Activated CD4-positive, alpha-beta T cell treated with anti-CD3 and anti-CD28 coated beads, Interleukin-2, amount 10 ng/mL, durations not matched to agents 7 days and 5 days (primary cell): ENCODE results near the gene PDXK. TPM values are rescaled to one million over a fixed set of nuclear protein-coding genes. Genes with fewer than 3 reads are reported as not detected.

Source experiments
- CTCF ChIA-PET: fragments of 350-600 bp; sonication (Branson Sonifier 250); formaldehyde crosslinking; loops from one replicate; lab custom pipeline; 2021; ENCODE audit warnings: antibody characterized with exemption; lab: Charles Lee
- POLR2A ChIA-PET: fragments of 350-600 bp; sonication (Branson Sonifier 250); formaldehyde crosslinking; loops from one replicate; lab custom pipeline; 2021; ENCODE audit warnings: antibody characterized with exemption; lab: Charles Lee
- DNase-seq: peaks from one replicate; pipeline ENCODE4 v3.0.0-alpha.2; 2020
- H3K27ac Mint-ChIP-seq: one replicate; pipeline ENCODE4 v1.8.0; 2021; ENCODE audit warnings: mild to moderate bottlenecking, moderate library complexity, mixed read lengths
- H3K27me3 Mint-ChIP-seq: one replicate; pipeline ENCODE4 v1.8.0; 2021; ENCODE audit warnings: mixed read lengths
- H3K36me3 Mint-ChIP-seq: one replicate; pipeline ENCODE4 v1.8.0; 2021; ENCODE audit warnings: low read depth, mixed read lengths
- H3K4me1 Mint-ChIP-seq: one replicate; pipeline ENCODE4 v1.8.0; 2021; ENCODE audit warnings: mixed read lengths
- H3K4me3 Mint-ChIP-seq: one replicate; pipeline ENCODE4 v1.8.0; 2021; ENCODE audit warnings: mild to moderate bottlenecking, moderate library complexity, mixed read lengths
- H3K9me3 Mint-ChIP-seq: one replicate; pipeline ENCODE4 v1.8.0; 2021; ENCODE audit warnings: mixed read lengths
- total RNA-seq, 2 experiments: library from RNA; stranded (reverse); gene quantifications; one replicate each; pipeline ENCODE4 v1.2.3, GENCODE V29; 2021

The PDXK gene
- total RNA-seq, 2 experiments from 2014 or later, result 74.0 to 81.4 TPM

GRCh38 chr21:43731891-43732711, 13.2 kb downstream of the PDXK start:
- H3K4me1 Mint-ChIP-seq, result peaks cover 72% of the 10 kb centered on the region
- no peak for DNase-seq
- H3K36me3 Mint-ChIP-seq, result peaks cover 3% of the 10 kb centered on the region
- no peaks in the 10 kb centered on the region for H3K27me3 Mint-ChIP-seq
- CTCF ChIA-PET, result interaction anchor here (0.8 kb wide), 1 partner anchor 261 kb away, joined by 3 read pairs; no protein-coding TSS in a partner anchor
- H3K4me3 Mint-ChIP-seq, result no peak overlapping the region
- peak overlapping the region; percentile 11 for H3K27ac Mint-ChIP-seq
- POLR2A ChIA-PET, result no interaction called here
- no peaks in the 10 kb centered on the region for H3K9me3 Mint-ChIP-seq

- H3K4me1 Mint-ChIP-seq, result peaks cover 63% of the 10 kb centered on the region
- ChIA-PET POLR2A (no interaction called here), CTCF (interaction anchor here (1.0 kb wide), 1 partner anchor 20 kb away, joined by 4 read pairs; no protein-coding TSS in a partner anchor)
Observed at GRCh38 chr21:43733060-43733459, 14.1 kb downstream of the PDXK start.

GRCh38 chr21:43733529-43734071, 14.7 kb downstream of the PDXK start:
- H3K27ac Mint-ChIP-seq, result peak overlapping the region; percentile 81
- H3K4me1 Mint-ChIP-seq, result peaks cover 57% of the 10 kb centered on the region
- H3K36me3 Mint-ChIP-seq, result peaks cover 3% of the 10 kb centered on the region
- no peak for DNase-seq
- CTCF ChIA-PET, result interaction anchor here (1.0 kb wide), 1 partner anchor 20 kb away, joined by 4 read pairs; no protein-coding TSS in a partner anchor
- no peaks in the 10 kb centered on the region for H3K27me3 Mint-ChIP-seq
- peak overlapping the region; percentile 23 for H3K4me3 Mint-ChIP-seq
- POLR2A ChIA-PET, result no interaction called here
- H3K9me3 Mint-ChIP-seq, result no peaks in the 10 kb centered on the region

More at GRCh38 chr21:43733060-43733459, 14.1 kb downstream of the PDXK start:
- Mint-ChIP-seq H3K4me3 (peak overlapping the region; percentile 20), H3K27ac (peak overlapping the region; percentile 72), H3K27me3 (no peaks in the 10 kb centered on the region), H3K9me3 (no peaks in the 10 kb centered on the region), H3K36me3 (peaks cover 3% of the 10 kb centered on the region)
- no peak for DNase-seq

GRCh38 chr21:43734131-43734927, 15.4 kb downstream of the PDXK start:
- peak overlapping the region; percentile 46 for H3K27ac Mint-ChIP-seq
- no peak for DNase-seq

GRCh38 chr21:43734928-43735229, 15.9 kb downstream of the PDXK start:
- ChIA-PET CTCF (interaction anchor here (1.4 kb wide), 1 partner anchor 13 kb away, joined by 3 read pairs; no protein-coding TSS in a partner anchor), POLR2A (no interaction called here)
- Mint-ChIP-seq H3K27me3 (no peaks in the 10 kb centered on the region), H3K9me3 (no peaks in the 10 kb centered on the region), H3K27ac (no peak overlapping the region), H3K4me1 (peaks cover 46% of the 10 kb centered on the region), H3K36me3 (peaks cover 3% of the 10 kb centered on the region), H3K4me3 (no peak overlapping the region)
- no peak for DNase-seq

More at GRCh38 chr21:43734131-43734927, 15.4 kb downstream of the PDXK start:
- POLR2A ChIA-PET, result no interaction called here
- peaks cover 3% of the 10 kb centered on the region for H3K36me3 Mint-ChIP-seq
- H3K4me3 Mint-ChIP-seq, result peak overlapping the region; percentile 23
- H3K9me3 Mint-ChIP-seq, result no peaks in the 10 kb centered on the region
- no peaks in the 10 kb centered on the region for H3K27me3 Mint-ChIP-seq
- peaks cover 52% of the 10 kb centered on the region for H3K4me1 Mint-ChIP-seq
- CTCF ChIA-PET, result interaction anchor here (1.4 kb wide), 1 partner anchor 12 kb away, joined by 3 read pairs; no protein-coding TSS in a partner anchor

DNA sequence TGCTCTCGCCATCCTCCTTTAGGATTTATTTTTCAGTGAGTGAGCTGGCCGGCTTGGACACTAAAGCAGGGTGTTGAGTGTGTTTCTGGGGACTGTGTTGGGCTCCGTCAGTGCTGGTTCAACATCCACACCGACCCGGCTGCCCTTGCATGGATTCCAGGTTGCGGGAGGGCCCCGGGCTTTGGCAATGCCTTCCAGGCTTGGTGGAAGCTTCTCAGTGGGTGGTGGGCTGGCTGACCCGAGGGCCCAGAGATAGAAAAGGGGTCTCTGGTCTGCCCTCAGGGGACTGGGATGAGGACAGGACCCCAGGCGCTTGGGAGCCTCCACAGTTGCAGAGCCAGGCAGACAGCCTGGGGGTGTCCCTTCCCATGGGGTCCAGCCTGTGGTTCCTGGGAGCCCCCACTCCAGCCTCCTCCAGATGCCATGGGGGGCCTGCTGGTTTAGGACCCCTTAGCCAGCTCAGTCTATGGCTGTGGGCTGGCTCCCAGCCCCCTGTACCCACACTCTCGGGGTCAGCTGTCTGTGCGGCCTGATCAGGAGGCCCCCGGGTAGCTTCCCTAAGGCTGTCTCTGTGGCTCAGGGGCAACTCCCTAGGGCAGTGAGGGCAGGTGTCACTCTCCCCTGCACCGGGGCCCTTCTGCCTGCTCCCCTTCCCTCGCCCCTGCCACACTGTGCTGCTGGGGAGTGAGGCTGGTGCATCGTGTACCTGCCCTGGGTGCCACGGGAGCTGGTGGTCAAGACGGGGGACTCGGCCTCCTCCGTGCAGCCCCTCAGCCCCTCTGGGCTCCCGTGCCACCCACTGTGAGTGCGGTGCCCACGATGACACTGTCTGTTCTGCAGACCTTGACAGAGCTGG, 16.5 kb downstream of the PDXK start:
- Mint-ChIP-seq H3K4me3 (no peak overlapping the region), H3K27ac (no peak overlapping the region), H3K36me3 (peaks cover 3% of the 10 kb centered on the region), H3K9me3 (no peaks in the 10 kb centered on the region), H3K4me1 (peaks cover 45% of the 10 kb centered on the region), H3K27me3 (no peaks in the 10 kb centered on the region)
- CTCF ChIA-PET, result interaction anchor here (1.4 kb wide), 1 partner anchor 13 kb away, joined by 3 read pairs; no protein-coding TSS in a partner anchor
- POLR2A ChIA-PET, result no interaction called here
- DNase-seq, result no peak

DNA sequence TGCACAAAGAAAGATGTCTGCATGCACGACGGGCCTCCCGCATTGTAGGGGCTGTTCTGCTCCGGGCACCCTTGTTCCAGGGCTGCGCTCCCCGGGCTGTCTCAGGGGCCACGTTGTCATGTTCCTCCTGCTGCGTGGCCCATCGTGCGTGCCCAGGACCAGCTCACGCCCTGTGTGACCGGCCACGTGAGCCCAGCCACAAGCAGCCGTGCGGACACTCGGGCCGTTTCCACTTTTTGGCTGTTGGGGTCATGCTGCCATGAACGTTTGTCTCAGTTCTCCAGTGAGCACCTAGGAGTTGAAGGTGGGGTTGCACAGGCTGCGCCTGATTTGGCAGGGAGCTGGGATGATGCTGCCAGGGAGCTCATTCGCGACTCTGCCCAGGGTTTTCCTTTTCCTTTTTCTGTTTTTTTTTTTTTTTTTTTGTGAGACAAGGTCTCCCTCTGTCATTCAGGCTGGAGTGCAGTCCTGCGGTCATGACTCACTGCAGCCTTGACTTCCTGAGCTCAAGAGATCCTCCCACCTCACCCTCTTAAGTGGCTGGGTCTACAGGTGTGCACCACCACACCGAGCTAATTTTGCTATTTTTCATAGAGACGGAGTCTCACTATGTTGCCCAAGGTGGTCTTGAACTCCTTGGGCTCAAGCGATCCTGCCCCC, 17.4 kb downstream of the PDXK start:
- Mint-ChIP-seq H3K27ac (no peak overlapping the region), H3K4me3 (no peak overlapping the region), H3K27me3 (no peaks in the 10 kb centered on the region), H3K9me3 (no peaks in the 10 kb centered on the region), H3K36me3 (peaks cover 3% of the 10 kb centered on the region), H3K4me1 (peaks cover 46% of the 10 kb centered on the region)
- no peak for DNase-seq
- ChIA-PET CTCF (interaction anchor here (0.6 to 1.3 kb wide), 2 partner anchors 12 to 137 kb away, joined by 3 to 4 read pairs; no protein-coding TSS in a partner anchor), POLR2A (interaction anchor here (0.6 kb wide), 1 partner anchor 28 kb away, joined by 3 read pairs; no protein-coding TSS in a partner anchor)

GRCh38 chr21:43737158-43737950, 18.4 kb downstream of the PDXK start:
- Mint-ChIP-seq H3K4me3 (no peak overlapping the region), H3K36me3 (peaks cover 3% of the 10 kb centered on the region), H3K9me3 (no peaks in the 10 kb centered on the region), H3K27me3 (no peaks in the 10 kb centered on the region), H3K4me1 (peaks cover 38% of the 10 kb centered on the region), H3K27ac (no peak overlapping the region)
- ChIA-PET CTCF (interaction anchor here (1.0 to 1.3 kb wide), 2 partner anchors 13 to 36 kb away, joined by 3 read pairs; no protein-coding TSS in a partner anchor), POLR2A (no interaction called here)
- DNase-seq, result no peak

DNA sequence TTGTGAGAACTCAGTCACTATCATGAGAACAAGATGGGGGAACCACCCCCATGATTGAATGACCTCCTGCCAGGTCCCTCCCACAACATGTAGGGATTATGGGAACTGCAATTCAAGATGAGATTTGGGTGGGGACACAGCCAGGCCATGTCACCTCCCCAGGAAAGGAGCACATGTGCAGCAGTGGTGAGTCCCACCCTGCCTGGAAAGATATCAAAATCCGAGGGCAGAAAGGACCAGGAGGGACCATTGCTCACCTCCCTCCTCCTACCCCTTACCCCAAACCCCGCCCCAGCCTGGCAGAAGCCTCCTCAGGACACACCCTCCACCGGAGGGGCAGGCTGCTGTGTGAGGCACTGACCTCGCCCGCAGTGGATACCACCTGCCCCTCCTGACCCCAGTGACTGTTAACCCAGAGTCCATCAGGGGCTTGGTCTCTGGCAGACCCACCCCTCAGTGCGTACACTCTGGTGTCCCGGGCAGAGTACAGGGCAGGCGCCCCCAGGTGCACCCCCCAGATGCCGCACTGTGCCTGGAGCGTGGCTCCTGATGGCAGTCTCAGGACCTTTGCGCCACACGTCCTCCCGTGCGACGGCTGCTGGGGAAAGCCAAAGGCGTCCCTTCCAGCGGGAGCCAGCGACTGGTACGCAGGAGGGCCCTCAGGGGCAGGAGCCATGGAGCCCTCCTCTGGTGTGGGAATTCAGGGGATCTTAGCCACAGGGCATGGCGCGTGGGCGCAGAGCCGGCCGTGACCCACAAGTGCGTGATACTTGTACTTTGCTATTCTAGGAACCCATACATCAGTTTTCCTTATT, 20.9 kb downstream of the PDXK start:
- no peaks in the 10 kb centered on the region for H3K9me3 Mint-ChIP-seq
- H3K27me3 Mint-ChIP-seq, result no peaks in the 10 kb centered on the region
- peaks cover 4% of the 10 kb centered on the region for H3K36me3 Mint-ChIP-seq
- ChIA-PET POLR2A (no interaction called here), CTCF (interaction anchor here (0.7 kb wide), 1 partner anchor 10 kb away, joined by 3 read pairs; no protein-coding TSS in a partner anchor)
- no peak for DNase-seq
- peaks cover 16% of the 10 kb centered on the region for H3K4me1 Mint-ChIP-seq
- H3K4me3 Mint-ChIP-seq, result no peak overlapping the region
- H3K27ac Mint-ChIP-seq, result no peak overlapping the region

DNA sequence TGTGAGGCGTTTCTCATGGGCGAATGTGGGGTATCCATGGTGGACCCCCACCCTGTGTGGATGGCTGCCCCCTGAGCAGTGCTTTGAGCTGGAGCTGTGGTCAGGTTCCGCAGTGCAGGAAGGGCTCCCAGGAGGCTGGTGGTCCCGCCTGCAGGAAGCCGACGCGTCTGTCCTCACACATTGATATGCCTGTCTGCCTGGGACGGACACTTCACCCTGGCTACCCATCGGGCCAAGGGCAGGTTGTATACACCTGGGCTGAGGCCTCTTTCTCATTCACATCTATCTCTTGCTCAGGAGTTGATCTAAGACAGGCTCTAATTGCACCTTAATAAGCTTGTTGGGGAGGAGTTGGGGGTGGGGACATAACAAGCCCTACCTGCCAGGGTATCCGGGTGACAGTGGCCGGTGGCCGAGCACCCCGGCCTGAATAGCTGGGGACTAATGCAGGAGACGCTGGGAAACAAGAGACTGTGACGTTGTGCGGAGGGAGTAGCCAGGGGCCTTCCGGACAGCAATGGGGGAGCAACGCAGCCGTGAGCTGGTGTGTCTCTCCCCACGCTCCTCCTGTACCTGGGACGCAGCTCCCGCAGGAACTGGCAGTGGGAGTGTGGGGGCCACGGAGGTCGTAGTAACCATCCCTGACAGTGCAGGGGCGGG, 21.7 kb downstream of the PDXK start:
- Mint-ChIP-seq H3K36me3 (peaks cover 7% of the 10 kb centered on the region), H3K9me3 (no peaks in the 10 kb centered on the region), H3K27ac (no peak overlapping the region), H3K4me1 (peaks cover 11% of the 10 kb centered on the region), H3K4me3 (no peak overlapping the region), H3K27me3 (no peaks in the 10 kb centered on the region)
- POLR2A ChIA-PET, result no interaction called here
- CTCF ChIA-PET, result interaction anchor here (0.5 to 0.7 kb wide), 2 partner anchors 11 to 1277 kb away, joined by 3 read pairs; no protein-coding TSS in a partner anchor
- DNase-seq, result no peak
